Measurements from ENCODE around the gene MRM2.

The MRM2 gene

GRCh38 chr7:2199528-2199927, 42.5 kb downstream of the MRM2 start:
- no peak for TF ChIP-seq CTCF (IDR thresholded peaks at IDR 0.05)
- TF ChIP-seq ZFX (IDR thresholded peaks at IDR 0.05; ENCODE audit: borderline replicate concordance), result no peak

GRCh38 chr7:2198760-2199159, 43.2 kb downstream of the MRM2 start:
- TF ChIP-seq ZFX (IDR thresholded peaks at IDR 0.05; ENCODE audit: borderline replicate concordance) (no peak), CTCF (IDR thresholded peaks at IDR 0.05) (no peak)
- H3K27ac ChIP-seq, result no peak overlapping the region

More at GRCh38 chr7:2199528-2199927, 42.5 kb downstream of the MRM2 start:
- H3K27ac ChIP-seq, result no peak overlapping the region

- no peak for TF ChIP-seq ZFX (IDR thresholded peaks at IDR 0.05; ENCODE audit: borderline replicate concordance)
- no peak for TF ChIP-seq CTCF (IDR thresholded peaks at IDR 0.05)
- H3K27ac ChIP-seq, result no peak overlapping the region
Measured at GRCh38 chr7:2198206-2198605, 43.8 kb downstream of the MRM2 start.

GRCh38 chr7:2197436-2198155, 44.4 kb downstream of the MRM2 start:
- H3K27ac ChIP-seq, result no peak overlapping the region
- TF ChIP-seq CTCF (IDR thresholded peaks at IDR 0.05), result no peak
- no peak for TF ChIP-seq ZFX (IDR thresholded peaks at IDR 0.05; ENCODE audit: borderline replicate concordance)

- H3K27ac ChIP-seq, result no peak overlapping the region
- no peak for TF ChIP-seq ZFX (IDR thresholded peaks at IDR 0.05; ENCODE audit: borderline replicate concordance)
- no peak for TF ChIP-seq CTCF (IDR thresholded peaks at IDR 0.05)
Measured at GRCh38 chr7:2196381-2197378, 45.3 kb downstream of the MRM2 start.

- H3K27ac ChIP-seq, result no peak overlapping the region
- TF ChIP-seq CTCF (IDR thresholded peaks at IDR 0.05) (no peak), ZFX (IDR thresholded peaks at IDR 0.05; ENCODE audit: borderline replicate concordance) (no peak)
Measured at GRCh38 chr7:2195400-2196246, 46.4 kb downstream of the MRM2 start.
